Effector CD4-positive, alpha-beta T cell (primary cell): ENCODE results near the gene PIP5K1A.
"Not testable (repeated sequence)": the region's sequence is repeated elsewhere in the genome, so short reads cannot be mapped to it uniquely, and the experiment has no call there.

Source experiments
- DNase-seq: peaks from one replicate; pipeline ENCODE4 v3.0.0-alpha.2; 2020
- total RNA-seq: gene quantifications from one replicate; lab custom pipeline; 2026; lab: John Stamatoyannopoulos, UW

PIP5K1A gene, protein sequence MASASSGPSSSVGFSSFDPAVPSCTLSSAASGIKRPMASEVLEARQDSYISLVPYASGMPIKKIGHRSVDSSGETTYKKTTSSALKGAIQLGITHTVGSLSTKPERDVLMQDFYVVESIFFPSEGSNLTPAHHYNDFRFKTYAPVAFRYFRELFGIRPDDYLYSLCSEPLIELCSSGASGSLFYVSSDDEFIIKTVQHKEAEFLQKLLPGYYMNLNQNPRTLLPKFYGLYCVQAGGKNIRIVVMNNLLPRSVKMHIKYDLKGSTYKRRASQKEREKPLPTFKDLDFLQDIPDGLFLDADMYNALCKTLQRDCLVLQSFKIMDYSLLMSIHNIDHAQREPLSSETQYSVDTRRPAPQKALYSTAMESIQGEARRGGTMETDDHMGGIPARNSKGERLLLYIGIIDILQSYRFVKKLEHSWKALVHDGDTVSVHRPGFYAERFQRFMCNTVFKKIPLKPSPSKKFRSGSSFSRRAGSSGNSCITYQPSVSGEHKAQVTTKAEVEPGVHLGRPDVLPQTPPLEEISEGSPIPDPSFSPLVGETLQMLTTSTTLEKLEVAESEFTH
- 63.8 reads per million, percentile 74 among the genes with 10 or more reads in this experiment for total RNA-seq

DNA sequence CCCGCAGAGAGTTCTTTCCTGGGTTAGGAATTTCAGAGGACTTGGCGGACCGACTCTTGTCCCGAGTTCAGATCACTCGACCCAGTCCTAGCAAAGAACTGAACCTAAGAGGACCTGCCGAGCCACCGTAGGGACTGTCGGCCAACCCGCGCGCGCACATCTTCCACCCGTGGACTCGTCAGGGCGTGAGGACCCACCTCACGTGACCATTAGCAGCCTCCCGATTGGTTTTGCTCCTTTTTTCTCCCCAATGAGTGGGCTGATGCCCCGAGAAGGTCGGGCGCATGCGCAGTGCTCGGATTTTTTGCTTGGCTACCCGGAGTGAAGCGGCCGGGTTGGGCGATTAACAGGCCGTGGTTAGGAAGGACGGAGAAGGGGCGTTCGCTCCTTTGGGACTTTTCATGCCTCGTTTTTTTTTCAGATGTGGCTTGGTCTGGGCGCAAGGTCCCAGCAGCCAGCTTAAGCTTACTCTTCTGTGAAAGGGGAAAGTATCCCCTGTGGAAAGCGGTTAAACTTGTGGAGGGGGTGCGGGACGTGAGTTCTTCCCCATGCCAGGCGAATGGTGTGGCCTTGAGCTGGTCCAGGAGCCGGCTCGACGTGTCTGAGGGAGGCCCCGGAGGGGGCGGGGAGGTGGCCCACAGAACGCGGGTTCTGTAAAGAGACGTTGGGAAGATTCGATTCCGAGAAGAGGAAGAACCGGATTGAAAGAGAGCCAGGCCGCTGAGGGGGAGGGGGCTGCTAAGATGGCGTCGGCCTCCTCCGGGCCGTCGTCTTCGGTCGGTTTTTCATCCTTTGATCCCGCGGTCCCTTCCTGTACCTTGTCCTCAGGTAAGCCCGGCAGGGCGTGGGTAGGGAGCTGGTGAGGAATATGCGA, at the start of gene PIP5K1A:
Gene PIP5K1A (plus strand): TSS at position 299 of the 874 bp plus-strand sequence. CDS start 445 bp downstream, at position 744.
- DNase-seq = peak; percentile 100

- peak; percentile 64 for DNase-seq
Observed at GRCh38 chr1:151156515-151156819, 41.9 kb upstream of the PIP5K1A start, which contains the start of gene TNFAIP8L2. Gene TNFAIP8L2, plus strand, starts transcription at chr1:151156649. Its CDS starts 2,049 bp downstream, at chr1:151158698.

- DNase-seq = peak; percentile 43
Observed at GRCh38 chr1:151157067-151157531, 41.3 kb upstream of the PIP5K1A start.

- no peak for DNase-seq
Observed at GRCh38 chr1:151158326-151158725, 40.0 kb upstream of the PIP5K1A start.

DNA sequence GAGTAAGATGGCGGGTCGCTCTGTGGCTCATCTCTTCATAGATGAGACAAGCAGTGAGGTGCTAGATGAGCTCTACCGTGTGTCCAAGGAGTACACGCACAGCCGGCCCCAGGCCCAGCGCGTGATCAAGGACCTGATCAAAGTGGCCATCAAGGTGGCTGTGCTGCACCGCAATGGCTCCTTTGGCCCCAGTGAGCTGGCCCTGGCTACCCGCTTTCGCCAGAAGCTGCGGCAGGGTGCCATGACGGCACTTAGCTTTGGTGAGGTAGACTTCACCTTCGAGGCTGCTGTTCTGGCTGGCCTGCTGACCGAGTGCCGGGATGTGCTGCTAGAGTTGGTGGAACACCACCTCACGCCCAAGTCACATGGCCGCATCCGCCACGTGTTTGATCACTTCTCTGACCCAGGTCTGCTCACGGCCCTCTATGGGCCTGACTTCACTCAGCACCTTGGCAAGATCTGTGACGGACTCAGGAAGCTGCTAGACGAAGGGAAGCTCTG, 39.6 kb upstream of the PIP5K1A start:
- no peak for DNase-seq

DNA sequence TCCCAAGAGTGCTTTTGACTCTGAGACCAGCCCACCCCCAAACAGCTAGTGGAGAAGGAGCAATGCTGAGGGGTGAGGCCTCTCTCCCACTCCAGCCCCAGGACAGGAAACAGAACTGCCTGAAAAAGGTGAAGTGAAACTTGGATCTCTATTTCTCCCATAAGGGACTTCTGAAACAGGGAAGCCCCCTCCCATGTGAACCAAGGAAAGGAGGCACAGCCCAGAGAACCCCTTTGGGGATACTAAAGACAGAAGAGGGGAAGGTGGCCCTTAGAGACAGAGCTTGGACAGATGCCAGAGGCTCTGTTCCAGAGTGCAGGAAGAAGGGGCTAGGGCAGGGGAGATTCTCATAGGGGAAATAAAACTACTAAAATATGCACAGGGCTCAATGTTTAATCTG, 39.0 kb upstream of the PIP5K1A start:
- DNase-seq = no peak

GRCh38 chr1:151164732-151165280, 33.5 kb upstream of the PIP5K1A start:
- no peak for DNase-seq

DNA sequence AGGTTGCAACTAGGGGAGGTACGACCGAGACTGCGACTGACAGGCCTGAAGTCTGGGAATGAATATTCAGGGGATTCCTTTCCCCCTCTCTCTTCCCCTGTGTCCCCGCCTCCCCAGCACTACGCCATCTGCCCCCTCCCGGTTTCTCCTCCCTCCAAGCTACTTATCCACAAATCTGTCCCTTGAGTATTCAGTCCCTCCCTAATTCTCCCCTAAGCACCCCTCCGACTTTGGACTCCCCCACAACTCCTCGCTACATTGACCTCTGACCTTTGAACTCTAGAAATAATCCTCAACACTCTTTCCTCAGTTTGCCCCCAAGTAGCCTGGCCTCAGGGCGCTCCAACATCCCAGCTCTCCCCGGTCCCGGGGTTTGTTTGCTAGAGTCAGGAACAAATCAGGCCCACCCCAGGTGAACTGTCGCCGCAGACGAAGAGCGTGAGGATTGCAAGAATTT, 33.0 kb upstream of the PIP5K1A start:
- no peak for DNase-seq

DNA sequence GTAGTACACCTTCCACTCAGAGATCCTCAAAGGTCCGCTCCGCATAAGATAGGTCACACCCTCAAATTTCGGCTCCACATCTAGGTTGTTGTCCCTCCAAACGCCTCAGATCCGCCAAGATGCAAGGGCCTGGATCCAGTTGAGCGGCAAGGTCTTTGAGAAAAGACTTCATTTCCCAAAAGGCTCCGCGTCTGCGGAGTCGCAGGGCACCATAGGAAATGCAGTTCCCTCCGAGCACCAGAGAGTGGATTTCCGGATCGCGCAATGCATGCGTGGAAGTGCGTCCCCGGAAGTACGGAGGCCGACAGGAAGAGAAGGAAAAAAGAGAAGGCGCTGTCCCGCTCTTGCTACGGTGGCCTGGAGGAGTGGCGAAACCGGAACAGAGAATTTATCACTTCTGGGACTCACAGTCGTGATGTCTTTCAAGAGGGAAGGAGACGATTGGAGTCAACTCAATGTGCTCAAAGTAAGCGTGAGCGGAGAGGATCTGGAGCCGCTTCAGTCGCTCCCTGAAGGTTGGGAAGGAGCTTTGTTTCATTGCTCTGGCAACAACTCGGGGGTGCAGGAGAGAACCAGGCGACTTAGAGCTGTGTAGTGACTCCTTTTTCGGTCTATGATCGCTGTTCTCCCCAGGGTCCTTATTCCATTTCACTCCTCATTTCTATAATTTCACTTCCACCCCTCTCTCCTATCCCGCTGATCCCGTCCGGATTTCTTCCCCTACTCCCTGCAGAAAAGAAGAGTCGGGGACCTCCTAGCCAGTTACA, 32.4 kb upstream of the PIP5K1A start, which contains the start of the genes LYSMD1 and SCNM1:
Gene LYSMD1 (minus strand): TSS at position 165 of the 767 bp plus-strand sequence. CDS start 644 bp downstream, outside the sequence.
Gene SCNM1 (plus strand): TSS at position 407 of the 767 bp plus-strand sequence. CDS start 9 bp downstream, at position 416.
- peak; percentile 97 for DNase-seq

GRCh38 chr1:151166505-151166956, 31.8 kb upstream of the PIP5K1A start:
- no peak for DNase-seq

DNA sequence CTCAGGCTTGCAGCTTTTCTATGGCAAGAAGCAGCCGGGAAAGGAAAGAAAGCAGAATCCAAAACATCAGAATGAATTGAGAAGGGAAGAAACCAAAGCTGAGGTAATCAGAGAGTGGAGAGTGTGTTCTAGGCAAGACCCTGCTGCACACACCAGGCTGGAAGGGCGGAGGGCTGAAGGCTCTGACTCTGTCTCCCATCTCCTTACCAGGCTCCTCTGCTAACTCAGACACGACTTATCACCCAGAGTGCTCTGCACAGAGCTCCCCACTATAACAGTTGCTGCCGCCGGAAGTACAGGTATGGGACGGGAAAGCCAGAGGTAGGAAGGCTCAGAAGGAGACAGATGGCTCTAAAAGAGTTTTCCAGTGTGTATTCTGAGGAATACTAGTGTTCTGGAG, 31.2 kb upstream of the PIP5K1A start:
- DNase-seq = no peak

GRCh38 chr1:151171190-151171589, 27.2 kb upstream of the PIP5K1A start:
- no peak for DNase-seq

DNA sequence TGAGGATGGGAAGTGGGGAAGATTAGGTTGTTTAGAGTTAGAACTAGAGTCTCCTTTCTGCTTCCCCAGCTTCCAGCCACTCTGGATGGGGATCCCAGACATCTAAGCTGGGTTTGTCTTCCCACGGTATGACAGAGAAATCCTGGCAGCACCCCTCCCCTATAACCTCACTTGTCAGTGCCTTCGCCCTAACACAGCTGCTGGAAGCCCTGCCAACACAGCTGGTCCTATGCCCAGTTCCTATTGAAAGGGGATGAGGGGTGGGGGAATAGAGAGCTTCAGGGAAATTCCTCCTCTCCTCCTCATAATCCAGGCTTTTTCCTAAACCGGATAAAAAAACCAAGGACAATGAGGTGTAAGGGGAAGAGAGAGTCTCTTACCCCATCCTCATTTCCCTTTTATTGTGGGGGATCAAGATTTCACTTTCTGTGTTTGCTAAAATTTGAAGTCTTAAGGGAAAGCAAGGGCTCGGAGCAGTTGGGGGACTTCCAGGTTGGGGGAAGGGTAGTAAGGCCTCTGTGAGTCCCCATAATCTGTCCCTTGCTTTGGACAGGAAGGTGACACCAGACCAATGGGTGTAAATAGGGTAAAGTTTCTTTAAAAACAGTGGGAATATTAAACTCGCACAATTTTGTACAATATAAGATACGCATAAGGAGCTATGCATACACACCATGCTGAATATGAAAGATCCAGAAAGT, 23.2 kb upstream of the PIP5K1A start:
- no peak for DNase-seq

DNA sequence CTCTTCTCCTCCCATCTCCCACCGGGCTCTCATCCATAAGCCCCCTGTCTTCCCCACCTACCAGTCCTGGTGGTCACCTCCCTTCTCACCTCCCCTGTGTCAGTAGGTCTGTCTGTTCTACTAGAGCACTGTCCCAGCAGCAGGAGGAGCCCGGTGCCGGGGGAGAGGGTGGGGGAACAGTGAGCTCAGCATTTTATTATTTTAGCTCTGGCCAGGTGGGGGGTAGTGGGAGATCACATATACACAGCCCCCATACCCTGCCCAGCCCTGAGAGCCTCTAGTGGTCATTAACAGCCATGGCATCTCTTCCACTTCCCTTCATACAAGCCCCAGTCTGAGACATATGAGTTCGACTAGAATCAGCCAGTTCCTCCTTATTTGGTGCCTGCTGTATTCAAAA, 22.5 kb upstream of the PIP5K1A start, which contains the start of gene TMOD4:
Gene TMOD4 (minus strand): TSS at position 119 of the 400 bp plus-strand sequence. CDS start 1,106 bp downstream, outside the sequence.
- no peak for DNase-seq

DNA sequence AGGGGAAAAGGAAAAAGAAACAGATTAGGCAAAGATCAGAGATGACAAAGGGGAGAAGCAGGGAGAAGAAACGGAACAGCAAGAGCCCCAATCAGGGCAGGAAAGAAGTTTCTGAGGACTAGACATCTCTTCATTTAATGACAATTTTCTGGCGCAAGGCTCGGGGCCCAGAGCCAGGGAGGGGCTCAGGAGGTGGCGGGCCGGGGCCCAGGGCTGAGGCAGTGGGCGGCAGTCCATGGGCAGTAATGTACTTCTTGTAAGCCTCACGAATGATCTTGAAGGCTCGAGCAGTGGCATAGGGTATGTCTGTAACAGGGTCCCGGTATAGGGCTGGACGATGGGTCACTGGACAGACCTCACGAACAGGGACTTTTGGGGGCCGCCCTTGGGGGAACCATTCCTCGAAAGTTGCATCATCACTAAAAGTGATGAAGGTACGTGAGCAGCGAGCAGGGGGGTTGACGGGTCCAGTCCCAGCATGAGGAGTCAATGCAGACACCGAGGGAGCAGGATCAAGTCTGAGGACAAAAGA, 21.8 kb upstream of the PIP5K1A start:
- no peak for DNase-seq

- DNase-seq = no peak
Observed at GRCh38 chr1:151184211-151184610, 14.1 kb upstream of the PIP5K1A start.

GRCh38 chr1:151187205-151187604, 11.1 kb upstream of the PIP5K1A start:
- DNase-seq = no peak

DNA sequence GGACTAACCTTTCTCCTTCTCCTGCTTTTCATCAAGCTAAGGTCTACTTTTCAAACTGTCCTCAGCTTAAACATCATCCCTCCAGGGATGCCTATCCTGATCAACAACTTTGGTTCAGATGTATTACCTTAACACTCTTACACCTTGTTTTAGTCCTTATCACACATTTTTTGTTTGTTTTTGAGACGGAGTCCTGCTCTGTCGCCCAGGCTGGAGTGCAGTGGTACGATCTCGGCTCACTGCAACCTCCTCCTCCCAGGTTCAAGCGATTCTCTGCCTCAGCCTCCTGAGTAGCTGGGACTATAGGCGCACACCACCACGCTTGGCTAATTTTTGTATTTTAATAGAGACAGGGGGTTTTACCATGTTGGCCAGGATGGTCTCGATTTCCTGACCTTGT, 9.7 kb upstream of the PIP5K1A start:
- not testable (repeated sequence) for DNase-seq

DNA sequence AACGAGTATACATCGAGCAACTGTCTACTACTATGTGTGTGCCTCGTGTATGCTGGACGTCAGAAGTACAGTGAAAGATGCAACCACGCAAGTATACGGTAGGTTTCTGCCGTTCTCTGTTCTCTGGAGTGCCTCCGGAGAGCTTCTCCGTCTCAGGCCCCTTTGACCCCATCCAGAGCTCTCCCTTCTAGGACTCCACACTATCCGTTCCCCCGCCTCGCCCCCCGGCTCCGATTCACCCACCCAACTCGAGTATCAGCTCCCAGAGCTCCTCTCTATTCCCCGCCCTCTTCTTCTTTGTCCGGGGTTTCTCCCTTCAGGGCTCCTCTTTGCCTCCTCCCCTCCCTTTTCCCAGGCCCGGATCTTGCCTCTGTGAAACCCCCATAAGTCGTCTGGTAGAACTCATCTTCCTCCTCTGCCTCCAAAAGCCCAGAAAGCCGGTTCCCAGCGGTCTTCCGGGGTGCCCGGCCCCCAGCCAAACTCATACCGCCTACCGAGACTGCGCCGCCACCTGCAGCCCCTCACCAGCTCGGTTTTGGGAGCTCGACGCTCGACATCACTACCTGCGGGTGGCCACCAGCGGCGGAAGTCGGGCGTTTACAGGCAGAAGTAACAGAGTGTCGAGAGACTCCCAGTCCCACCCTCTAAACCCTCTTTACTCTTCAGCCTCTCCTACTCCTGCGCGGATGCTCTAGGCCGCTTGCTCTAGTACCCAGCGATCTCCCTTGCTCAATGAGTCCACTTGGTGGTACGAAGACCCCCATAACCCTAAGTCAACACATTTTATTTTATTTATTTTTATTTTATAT, 8.5 kb upstream of the PIP5K1A start, which contains the start of gene VPS72:
Gene VPS72 (minus strand): TSS at position 561 of the 809 bp plus-strand sequence. CDS start 76 bp downstream, at position 485.
- DNase-seq = peak; percentile 81
